Measurements from ENCODE around the gene NFILZ.

Gene NFILZ

GRCh38 chr19:8592231-8593009 lies 38.0 kb upstream of the NFILZ start:
- no peak overlapping the region for H3K4me3 ChIP-seq (ENCODE audit: low read depth, low read length)
- no peak for TF ChIP-seq CTCF (IDR thresholded peaks at IDR 0.05; ENCODE audit: insufficient read depth, low read depth, low read length, missing control alignments)
- DNase-seq (ENCODE audit: low read depth): peak; percentile 52

- no peak for TF ChIP-seq CTCF (IDR thresholded peaks at IDR 0.05; ENCODE audit: insufficient read depth, low read depth, low read length, missing control alignments)
- H3K4me3 ChIP-seq (ENCODE audit: low read depth, low read length): no peak overlapping the region
- no peak for DNase-seq (ENCODE audit: low read depth)
Measured at GRCh38 chr19:8593931-8594330, 36.5 kb upstream of the NFILZ start.

- H3K4me3 ChIP-seq (ENCODE audit: low read depth, low read length): no peak overlapping the region
- no peak for DNase-seq (ENCODE audit: low read depth)
- TF ChIP-seq CTCF (IDR thresholded peaks at IDR 0.05; ENCODE audit: insufficient read depth, low read depth, low read length, missing control alignments): no peak
Measured at GRCh38 chr19:8595651-8596050, 34.8 kb upstream of the NFILZ start.

GRCh38 chr19:8596168-8596567 lies 34.3 kb upstream of the NFILZ start:
- TF ChIP-seq CTCF (IDR thresholded peaks at IDR 0.05; ENCODE audit: insufficient read depth, low read depth, low read length, missing control alignments): no peak
- H3K4me3 ChIP-seq (ENCODE audit: low read depth, low read length): no peak overlapping the region
- DNase-seq (ENCODE audit: low read depth): no peak

GRCh38 chr19:8600064-8600463 lies 30.4 kb upstream of the NFILZ start:
- no peak for TF ChIP-seq CTCF (IDR thresholded peaks at IDR 0.05; ENCODE audit: insufficient read depth, low read depth, low read length, missing control alignments)
- no peak for DNase-seq (ENCODE audit: low read depth)
- H3K4me3 ChIP-seq (ENCODE audit: low read depth, low read length): no peak overlapping the region

- no peak for DNase-seq (ENCODE audit: low read depth)
- TF ChIP-seq CTCF (IDR thresholded peaks at IDR 0.05; ENCODE audit: insufficient read depth, low read depth, low read length, missing control alignments): no peak
- H3K4me3 ChIP-seq (ENCODE audit: low read depth, low read length): no peak overlapping the region
Measured at GRCh38 chr19:8600816-8601215, 29.6 kb upstream of the NFILZ start.

GRCh38 chr19:8601796-8602195 lies 28.6 kb upstream of the NFILZ start:
- H3K4me3 ChIP-seq (ENCODE audit: low read depth, low read length): no peak overlapping the region
- no peak for DNase-seq (ENCODE audit: low read depth)
- TF ChIP-seq CTCF (IDR thresholded peaks at IDR 0.05; ENCODE audit: insufficient read depth, low read depth, low read length, missing control alignments): no peak
